GM21723 (cell line): Measurements from ENCODE around the gene SNAI1.
"Not testable (repeated sequence)": the region's sequence is repeated elsewhere in the genome, so short reads cannot be mapped to it uniquely, and the experiment has no call there.

ENCODE experiments used
- ATAC-seq: cut with Tn5 transposase; IDR thresholded peaks from one replicate; pipeline ENCODE4 v1.9.1; 2021; ENCODE audit warnings: mild to moderate bottlenecking, moderate library complexity; ENCODE audit not compliant: unreplicated experiment

The SNAI1 gene

DNA sequence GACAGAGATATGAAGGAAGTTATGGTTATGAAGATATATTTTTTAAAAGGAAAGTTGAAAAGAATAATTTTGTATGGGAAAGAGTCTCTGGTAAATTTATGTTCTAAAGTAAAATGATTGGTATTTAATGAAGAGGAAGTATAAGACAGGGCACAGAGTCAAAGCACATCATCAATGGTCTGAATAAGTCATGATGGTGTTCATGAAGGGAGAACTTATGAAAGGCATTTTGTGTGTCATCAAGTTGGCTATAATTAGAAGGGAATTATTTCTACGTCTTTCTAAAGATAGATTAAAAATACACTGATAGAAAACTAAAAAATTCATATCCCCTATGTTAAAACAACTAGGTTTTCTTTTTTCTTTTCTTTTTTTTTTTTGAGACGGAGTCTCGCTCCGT lies 21.4 kb upstream of the SNAI1 start:
- no peak for ATAC-seq

DNA sequence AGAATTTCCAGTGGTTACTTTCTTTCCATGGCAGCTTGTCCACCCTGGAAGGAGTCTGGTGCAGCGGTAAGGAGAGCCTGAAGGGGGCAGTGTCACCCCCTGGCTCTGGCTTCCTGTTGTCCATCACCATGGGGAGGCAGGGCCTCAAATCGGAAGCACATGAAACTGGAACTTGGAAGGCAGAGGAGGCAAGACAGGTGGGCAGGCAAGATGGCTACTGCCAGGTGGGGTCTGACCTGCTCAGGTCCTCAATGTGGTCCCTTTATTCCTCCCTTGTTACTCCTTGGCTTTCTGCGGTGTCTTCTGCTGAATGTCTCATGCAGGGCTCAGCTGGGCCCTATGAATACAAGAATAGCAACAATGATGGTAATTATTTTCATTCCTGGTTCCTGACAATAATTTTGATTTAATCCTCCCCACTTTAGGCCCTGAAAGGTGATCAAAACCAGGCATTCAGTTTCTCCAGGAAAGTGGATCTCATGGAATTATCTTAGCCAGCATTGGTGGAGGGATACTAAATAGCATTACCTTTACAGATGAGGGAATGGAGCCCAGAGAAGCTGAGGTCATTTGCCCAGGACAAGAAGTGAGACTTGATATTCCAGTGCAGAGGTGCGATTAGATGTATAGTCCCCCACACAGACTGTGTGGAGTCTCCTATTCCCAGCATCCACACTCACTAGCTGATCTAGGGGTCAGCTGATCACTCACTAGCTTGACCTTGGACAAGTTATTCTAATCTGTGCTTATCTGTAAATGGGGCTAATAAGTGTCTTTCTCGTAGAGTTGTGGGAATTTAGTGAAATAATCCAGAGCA lies 17.6 kb upstream of the SNAI1 start:
- no peak for ATAC-seq

DNA sequence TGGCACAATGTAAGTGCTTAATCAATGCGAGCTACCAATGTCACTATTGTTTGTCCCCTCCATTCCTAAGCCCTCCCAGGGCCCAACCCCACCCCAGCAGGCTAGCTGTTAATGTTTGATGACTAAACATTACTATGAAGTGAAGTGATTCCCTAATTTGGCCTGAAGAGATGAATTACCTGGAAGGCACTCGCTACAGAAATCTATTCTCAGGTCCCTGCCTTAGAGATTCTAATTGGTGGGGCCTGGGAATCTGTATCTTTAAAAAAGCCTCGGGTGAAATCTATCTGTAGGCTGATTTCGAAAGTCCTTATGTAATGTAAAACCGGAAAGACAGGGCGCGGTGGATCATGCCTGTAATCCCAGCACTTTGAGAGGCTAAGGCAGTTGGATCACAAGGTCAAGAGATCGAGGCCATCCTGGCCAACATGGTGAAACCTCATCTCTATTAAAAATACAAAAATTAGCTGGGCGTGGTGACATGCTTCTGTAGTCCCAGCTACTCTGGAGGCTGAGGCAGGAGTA lies 16.9 kb upstream of the SNAI1 start:
- ATAC-seq, result no peak

DNA sequence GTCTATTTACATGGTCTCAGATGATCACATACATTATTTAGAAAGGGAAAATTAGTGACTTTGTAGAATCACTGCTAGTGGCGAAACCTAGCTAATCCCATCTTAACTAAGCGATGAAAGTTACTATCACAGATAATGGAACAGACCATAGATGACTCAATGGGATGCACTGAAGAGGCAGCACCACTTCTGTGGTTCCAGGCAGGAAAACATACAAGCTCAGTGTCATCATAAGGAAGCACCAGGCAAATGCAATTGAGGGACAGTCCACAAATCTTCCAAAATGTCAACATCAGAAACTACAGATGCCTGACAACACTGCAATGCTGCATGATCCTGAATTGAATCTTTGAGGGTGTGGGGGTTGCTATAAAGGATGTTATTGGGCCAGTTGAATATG lies 15.9 kb upstream of the SNAI1 start:
- no peak for ATAC-seq

DNA sequence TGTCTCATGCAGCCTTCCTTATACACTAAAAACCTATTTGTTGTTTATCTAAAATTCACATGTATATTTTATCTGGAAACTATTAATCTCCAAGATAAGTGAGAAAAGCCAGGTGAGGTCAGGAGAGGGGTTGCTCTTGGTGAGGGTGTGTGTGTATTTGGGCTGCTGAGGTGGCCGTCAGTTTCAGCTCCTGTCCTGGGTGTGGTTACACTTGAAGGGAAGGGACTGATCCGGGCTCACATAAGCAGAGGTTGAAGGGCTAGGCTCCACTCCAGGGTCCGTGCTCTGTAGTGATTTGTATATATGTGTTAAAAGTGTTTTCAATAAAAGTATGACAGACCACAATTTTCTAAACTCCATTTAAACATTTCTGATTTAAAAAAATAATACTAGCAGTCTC lies 13.5 kb upstream of the SNAI1 start:
- ATAC-seq, result no peak

DNA sequence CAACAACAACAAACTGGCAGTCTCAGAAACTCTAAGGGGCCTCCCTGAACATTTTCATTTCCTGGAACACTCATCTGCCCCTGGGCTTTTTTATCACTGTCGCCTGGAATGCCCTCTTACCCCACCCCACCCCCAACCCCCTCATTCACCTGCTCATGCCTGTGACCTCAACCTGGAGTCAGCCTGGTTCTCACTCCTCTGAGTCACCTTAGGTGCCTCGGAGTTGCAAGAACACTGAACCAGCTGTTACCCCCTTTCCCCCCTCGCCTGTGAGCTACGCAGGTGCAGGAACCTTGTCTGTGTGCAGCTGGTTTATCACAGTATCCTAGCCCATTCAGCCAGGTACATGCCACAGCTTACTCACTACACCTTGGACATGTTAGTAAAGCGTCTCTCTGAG lies 12.8 kb upstream of the SNAI1 start:
- no peak for ATAC-seq

DNA sequence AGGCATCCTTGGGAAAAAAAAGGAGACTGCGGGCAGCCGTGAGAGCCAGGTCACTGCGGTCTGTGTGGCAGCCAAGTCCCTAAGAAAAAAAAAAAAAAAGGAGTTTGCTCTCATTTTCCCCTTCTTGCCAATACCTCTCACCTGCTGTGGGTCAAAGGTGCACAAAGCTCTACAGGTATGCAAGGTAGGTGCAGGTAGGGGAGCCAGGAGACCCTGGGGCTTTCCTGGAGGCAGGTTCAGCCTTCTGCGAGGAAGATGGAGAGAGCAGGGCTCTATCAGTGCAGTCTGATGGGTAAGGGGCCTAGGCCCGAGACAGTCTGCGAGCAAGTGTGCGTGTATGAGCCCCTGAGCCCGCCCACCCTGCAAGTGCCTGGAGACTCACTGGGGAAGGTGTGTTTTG lies 12.3 kb upstream of the SNAI1 start:
- no peak for ATAC-seq

DNA sequence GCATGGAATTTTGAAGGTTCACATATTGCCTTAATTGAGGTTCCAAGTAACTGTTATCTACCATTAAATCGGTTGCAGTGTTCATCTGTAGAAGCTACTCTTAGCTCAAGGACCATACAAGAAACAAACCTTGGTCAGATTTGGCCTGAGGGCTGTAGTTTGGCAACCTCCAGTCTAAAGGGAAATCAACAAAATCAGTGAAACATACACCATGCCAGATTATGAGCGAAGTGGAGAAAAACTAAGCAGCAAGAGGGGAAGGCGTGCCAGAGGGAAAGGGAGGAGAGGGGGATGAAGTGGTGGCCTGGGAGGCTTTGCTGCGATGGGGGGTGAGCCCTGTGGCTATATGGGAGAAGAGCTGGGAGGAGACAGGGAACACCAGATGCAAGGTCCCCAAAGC lies 8.8 kb upstream of the SNAI1 start:
- ATAC-seq, result no peak

DNA sequence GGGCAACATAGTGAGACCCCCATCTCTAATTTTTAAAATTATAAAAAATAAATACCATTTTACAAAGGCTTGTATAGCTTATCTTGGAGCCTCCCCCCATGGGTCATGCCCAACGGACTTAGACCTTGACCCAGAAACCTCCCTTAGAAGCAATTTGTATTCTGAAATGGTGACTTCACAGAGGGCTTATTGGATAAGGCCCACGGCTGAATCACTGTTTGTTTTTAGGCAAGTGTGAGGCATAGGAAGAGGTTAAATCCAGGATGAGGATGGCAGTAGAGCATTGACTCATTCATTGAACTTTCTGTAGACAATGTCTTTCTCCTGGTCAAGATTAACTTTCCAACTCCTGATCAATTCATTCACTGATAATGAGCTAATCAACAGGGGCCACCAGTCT lies 6.2 kb upstream of the SNAI1 start:
- ATAC-seq, result no peak

DNA sequence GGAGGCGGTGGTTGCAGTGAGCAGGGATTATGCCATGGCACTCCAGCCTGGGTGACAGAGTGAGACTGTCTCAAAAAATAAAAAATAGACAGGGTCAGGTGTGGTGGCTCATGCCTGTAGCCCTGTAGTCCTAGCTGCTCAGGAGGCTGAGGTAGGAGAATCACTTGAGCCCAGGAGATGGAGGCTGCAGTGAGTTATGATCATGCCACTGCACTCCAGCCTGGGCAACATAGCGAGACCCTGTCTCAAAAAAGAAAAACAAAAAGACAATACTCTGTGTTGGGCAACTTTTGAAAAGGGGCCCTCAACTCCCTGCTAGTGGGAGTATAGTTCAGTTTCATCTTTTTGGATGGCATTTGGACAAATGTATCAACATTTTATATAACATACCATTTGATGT lies 5.0 kb upstream of the SNAI1 start:
- ATAC-seq, result not testable (repeated sequence)

DNA sequence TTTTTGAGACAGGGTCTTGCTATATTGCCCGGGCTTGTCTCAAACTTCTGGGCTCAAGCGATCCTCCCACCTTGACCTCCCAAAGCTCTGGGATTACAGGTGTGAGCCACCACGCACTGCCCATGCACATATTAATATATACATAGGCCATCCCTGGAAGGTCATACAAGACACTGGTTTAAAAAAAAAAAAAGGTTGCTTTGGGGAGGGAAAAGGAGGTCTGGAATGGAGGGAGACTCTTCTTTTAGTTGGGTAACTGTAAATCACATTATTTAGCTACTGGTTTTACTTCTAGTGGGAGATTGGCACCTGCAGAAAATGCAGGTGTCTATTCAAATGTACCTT lies 4.1 kb upstream of the SNAI1 start:
- ATAC-seq, result no peak

DNA sequence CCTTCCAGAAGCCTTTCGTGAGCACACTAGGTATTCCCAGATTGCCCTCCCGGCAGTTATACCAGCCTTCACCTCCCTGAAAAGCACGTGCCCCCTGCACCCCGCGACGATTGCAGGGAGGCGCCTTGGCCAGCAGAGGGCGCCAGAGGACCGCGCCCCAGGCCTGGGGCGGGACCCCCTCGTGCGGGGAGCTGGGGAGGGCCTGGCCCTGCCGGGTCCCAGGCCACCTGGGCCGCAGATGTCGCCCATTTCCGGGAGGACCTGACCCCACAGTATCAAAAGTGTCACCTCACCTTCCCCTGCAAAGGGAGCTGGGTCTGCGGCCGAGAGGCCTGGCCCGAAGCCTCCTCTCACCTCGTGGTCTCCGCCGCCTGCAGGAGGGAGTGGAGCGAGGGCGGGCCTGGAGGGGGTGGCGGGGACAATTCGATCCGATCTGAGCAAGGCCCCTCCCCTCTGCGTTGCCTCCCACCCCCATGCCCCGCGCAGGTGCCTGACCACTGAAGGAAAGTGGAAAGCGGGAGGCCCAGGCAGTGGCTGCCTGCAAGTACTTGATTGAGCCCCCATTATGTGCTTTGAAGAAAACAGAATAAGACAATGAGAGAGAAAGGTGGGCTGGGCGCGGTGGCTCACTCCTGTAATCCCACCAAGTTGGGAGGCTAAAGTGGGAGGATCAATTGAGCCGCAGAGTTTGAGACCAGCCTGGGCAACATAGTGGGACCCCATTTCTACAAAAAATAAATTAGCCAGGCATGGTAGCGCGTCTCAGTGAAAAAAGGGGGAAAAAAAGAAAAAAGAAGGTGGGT lies 3.5 kb upstream of the SNAI1 start:
- no peak for ATAC-seq

DNA sequence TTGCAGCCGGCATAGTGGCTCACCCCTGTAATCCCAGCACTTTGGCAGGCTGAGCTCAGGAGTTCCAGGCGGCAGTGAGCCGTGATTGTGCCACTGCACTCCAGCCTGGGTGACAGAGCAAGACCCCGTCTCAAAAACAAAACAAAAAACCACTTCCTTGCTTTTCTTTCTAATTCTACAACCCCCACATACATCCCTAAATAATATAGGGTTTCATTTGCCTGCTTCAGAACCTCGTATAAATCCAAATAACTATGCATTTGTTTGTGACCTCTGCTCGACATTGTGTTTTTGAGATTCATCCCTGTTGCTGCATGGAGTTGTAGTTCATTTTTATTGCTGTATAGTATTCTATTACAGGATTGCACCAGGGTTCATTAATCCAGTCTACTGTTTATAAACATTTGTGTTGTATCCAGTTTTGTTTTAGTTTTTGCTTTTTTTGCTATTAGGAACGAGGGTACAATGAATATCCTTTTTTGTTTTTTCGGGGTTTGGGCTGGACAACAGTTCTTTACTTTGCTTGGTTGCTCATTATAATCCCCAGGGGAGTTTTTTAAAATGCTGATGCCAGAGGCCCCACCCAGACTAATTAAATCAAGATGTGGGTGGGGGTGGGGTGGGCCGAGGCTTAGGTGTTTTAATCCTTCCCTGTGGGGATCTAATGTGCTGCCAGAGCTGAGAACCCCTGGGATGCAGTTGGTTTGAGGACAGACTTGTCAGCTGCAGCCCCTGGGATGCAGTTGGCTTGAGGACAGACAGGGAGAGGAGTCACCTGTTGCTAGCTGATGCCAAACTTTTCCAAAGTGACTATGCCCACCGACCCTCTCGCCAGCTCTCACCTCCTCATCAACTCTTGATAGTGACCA lies 2.4 kb upstream of the SNAI1 start:
- ATAC-seq, result no peak

DNA sequence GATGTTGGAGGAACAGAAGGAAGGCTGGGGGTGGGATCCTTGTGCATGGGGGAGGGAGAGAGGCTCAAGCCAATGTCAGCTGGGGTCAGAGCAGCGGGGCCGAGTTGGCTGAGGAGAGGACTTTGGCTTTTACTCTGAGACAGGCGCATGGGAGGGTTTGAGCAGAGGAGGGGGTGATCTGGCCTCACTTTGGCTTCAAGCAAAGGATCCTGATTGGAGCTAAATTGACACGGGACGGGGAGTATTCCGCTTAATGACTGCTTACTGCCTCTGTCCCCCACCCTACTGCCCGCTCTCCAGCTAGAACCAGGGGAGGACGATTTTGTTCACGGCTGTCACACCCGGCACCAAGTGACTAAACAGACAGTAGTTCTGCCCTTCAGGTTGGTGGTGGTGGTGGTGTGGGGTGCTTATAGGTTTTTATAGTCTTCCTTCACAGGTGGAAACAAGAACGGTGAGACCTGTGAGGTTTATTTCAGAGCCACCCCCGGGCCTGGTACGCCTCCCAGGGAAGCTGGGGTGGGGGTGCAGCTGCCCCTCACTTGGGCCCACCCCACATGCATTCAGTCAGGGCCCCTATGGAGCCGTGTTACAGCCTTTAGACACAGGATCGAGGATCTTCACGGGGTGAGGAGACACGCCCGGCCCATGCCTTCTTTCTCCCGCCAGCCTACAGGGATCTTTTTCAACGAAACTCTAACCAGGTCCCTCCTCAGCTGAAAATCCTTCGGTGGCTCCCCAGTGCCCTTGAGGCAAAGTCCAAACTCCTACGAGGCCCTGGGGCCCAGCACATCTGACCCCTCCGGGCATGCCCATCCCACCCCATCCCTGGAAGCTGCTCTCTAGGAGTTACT lies 1.3 kb upstream of the SNAI1 start:
- no peak for ATAC-seq

DNA sequence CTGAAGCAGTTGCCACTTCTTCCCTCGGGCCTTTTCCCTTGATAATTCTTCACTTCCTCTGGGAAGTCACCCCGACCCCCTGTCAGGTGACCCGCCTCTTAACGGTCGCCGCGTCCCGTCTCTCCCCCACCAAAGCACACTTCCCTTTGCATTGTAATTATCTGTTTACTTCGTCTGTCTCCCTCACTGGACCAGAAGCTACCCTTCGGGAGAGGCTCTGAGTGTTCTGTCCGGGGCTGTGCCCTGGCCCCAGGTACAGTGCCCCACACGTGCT lies 771 bp upstream of the SNAI1 start:
- ATAC-seq, result no peak

DNA sequence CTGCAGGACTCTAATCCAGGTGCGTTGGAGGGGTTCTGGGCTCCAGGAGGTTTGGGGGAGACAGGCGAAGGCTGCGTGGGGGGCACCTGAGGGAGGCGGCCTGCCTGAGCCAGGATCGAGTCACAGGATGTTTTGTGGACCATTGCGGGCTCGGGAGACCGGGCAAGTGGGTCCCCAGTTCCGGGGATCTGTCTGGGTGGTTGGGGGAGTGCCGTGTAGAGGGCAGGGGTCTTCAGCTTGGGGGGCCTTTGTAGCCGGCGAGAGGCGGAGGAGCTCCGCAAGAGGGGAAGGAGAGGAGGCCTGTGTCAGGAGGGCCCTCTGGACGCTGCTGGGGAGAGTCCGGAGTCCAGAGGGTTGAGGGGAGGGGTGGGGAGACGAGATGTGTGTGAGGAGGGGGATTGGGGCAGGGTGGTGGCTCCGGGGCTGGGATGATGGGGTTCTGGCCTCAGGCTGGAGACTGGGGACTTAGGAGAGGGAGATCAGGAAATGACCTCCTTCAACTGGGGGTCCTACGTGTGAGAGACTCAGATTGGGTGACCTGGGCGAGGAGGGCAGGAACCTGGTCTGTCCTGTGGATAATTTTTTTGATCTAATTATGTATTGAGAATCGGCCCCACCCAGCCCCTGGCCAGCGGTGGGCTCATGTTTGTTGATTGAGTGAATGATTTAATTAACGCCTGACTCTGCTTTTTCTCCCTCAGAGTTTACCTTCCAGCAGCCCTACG lies 505 bp downstream of the SNAI1 start:
- ATAC-seq, result no peak

DNA sequence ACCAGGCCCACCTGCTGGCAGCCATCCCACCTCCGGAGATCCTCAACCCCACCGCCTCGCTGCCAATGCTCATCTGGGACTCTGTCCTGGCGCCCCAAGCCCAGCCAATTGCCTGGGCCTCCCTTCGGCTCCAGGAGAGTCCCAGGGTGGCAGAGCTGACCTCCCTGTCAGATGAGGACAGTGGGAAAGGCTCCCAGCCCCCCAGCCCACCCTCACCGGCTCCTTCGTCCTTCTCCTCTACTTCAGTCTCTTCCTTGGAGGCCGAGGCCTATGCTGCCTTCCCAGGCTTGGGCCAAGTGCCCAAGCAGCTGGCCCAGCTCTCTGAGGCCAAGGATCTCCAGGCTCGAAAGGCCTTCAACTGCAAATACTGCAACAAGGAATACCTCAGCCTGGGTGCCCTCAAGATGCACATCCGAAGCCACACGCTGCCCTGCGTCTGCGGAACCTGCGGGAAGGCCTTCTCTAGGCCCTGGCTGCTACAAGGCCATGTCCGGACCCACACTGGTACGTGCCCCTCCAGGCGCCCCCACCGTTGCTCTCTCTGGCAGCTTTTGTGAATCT lies 1.1 kb downstream of the SNAI1 start:
- ATAC-seq, result no peak

DNA sequence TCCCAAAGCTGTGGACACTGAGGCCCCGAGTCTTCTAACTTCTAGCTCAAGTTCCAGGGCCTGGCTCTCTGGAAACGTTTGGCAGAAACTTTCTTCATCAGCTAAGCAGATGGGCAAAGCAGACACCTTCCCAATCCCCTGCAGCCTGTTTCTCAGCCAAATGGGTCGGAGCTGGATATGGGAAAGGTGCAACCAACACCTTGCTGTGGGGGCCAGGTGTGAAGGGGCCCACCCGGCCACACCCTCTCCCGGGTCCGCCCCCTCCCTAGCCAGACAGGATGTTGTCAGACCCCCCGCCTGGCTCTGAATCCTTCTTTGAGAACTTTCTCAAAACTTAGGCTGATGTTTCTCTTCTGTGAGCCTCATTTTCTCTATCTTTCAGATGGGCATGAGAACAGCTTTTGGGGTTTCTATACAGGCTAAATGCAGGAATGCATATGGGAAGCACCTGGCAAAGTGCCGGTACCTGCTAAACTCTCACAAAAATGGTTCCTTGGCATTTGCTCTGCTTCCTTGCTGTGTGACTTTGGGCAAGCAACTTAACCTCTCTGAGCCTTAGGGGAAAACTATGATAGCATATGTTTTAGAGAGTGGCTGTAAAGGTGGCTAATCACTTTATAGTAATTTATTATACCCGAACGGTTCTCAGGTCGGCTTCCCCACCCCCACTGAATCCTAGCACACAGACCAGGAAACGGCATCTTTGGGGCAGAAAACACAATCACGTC lies 1.8 kb downstream of the SNAI1 start:
- ATAC-seq, result no peak

DNA sequence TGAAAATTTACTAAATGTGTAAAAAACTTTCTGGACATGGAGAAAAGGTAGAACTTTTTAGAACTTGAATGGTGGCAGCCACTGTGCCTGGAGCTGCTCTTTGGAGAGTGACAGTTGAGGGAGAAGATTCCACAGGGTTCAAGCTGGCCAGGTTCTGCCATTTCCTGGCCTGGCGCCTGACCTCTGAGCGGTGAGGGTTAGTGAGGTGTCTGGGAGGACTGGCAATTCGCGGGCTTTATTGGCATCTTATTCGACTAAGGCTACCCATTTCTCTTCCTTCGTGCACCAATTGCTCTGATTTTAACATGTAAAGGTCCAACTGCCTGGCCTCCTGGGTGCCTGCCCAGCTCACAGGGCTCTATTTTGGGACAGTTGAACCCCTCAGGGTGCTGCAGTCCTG lies 2.4 kb downstream of the SNAI1 start:
- ATAC-seq, result no peak
